Peyer's patch (tissue), 4 donors: Measurements from ENCODE around the gene RASL10B.

ENCODE experiments used
- CTCF ChIP-seq, 6 experiments: fragments of 450-650 bp in 4 of 6; fragments of 200-600 bp in 2 of 6; sonication (generic) in 1 of 6; IDR thresholded peaks; one replicate each; pipeline ENCODE4 v1.5.1; 2017 to 2019; ENCODE audit warnings: antibody characterized with exemption in 6 of 6, mild to moderate bottlenecking in 3 of 6, moderate library complexity in 1 of 6
- POLR2A ChIP-seq, 2 donors: fragments of 450-650 bp; IDR thresholded peaks; one replicate each; pipeline ENCODE4 v1.5.1; 2017; ENCODE audit warnings: antibody characterized with exemption in 2 of 2, mild to moderate bottlenecking in 2 of 2, moderate library complexity in 2 of 2

- no peak for TF ChIP-seq CTCF (IDR thresholded peaks at IDR 0.05)
- no peak for TF ChIP-seq POLR2A (IDR thresholded peaks at IDR 0.05)
Measured at GRCh38 chr17:35775039-35775438, 43.6 kb downstream of the RASL10B start.
